WI38 (cell line): ENCODE results near the gene DOCK10.

Source experiments
- H3K4me3 ChIP-seq: 2 replicates; pipeline ENCODE4 v1.5.1; 2011; ENCODE audit warnings: low read depth, mild to moderate bottlenecking, control low read depth, low read length
- CTCF ChIP-seq: IDR thresholded peaks from 2 replicates; pipeline ENCODE4 v1.5.1; 2012; ENCODE audit warnings: low read depth, mild to moderate bottlenecking, control low read depth, low read length

Gene DOCK10

GRCh38 chr2:225004597-225004996 is 37.7 kb downstream of the DOCK10 start:
- TF ChIP-seq CTCF = no peak
- no peak overlapping the region for H3K4me3 ChIP-seq

- no peak for TF ChIP-seq CTCF
- no peak overlapping the region for H3K4me3 ChIP-seq
Measured at GRCh38 chr2:225002656-225003045, 39.6 kb downstream of the DOCK10 start.

GRCh38 chr2:225002039-225002655 is 40.1 kb downstream of the DOCK10 start:
- TF ChIP-seq CTCF = peak; percentile 58

GRCh38 chr2:224999754-225000153 is 42.5 kb downstream of the DOCK10 start:
- H3K4me3 ChIP-seq = no peak overlapping the region
- no peak for TF ChIP-seq CTCF

More at GRCh38 chr2:225002039-225002655, 40.1 kb downstream of the DOCK10 start:
- H3K4me3 ChIP-seq = no peak overlapping the region

- H3K4me3 ChIP-seq = no peak overlapping the region
- no peak for TF ChIP-seq CTCF
Measured at GRCh38 chr2:224999321-224999720, 42.9 kb downstream of the DOCK10 start.

GRCh38 chr2:224997802-224998201 is 44.5 kb downstream of the DOCK10 start:
- no peak for TF ChIP-seq CTCF
- H3K4me3 ChIP-seq = no peak overlapping the region

GRCh38 chr2:224995419-224995818 is 46.8 kb downstream of the DOCK10 start:
- no peak overlapping the region for H3K4me3 ChIP-seq
- no peak for TF ChIP-seq CTCF
